PC-3 (cell line): ENCODE measurements around the gene RASA2.

Experiments
- CTCF ChIP-seq: fragments of 300-600 bp; sonication (generic); conservative IDR thresholded peaks from 2 replicates; pipeline ENCODE4 v1.5.1; 2017; ENCODE audit warnings: antibody characterized with exemption, low read depth, mild to moderate bottlenecking, low read length
- EZH2 ChIP-seq: fragments of 300-600 bp; sonication (generic); IDR thresholded peaks from one replicate; pipeline ENCODE4 v1.6.1; 2017; ENCODE audit warnings: antibody characterized with exemption, mild to moderate bottlenecking, low read length; ENCODE audit not compliant: unreplicated experiment
- EZH2phosphoT487 ChIP-seq: fragments of 300-600 bp; sonication (generic); IDR thresholded peaks from 2 replicates; pipeline ENCODE4 v1.6.1; 2018; ENCODE audit warnings: mild to moderate bottlenecking, antibody characterized with exemption, low read length, borderline replicate concordance

GRCh38 chr3:141540531-141540930 lies 53.7 kb downstream of the RASA2 start:
- TF ChIP-seq CTCF = no peak
- TF ChIP-seq EZH2phosphoT487 = no peak
- TF ChIP-seq EZH2 = no peak
